GM18502 (cell line): ENCODE results near the gene ZFYVE27.
"Not testable (repeated sequence)": the region's sequence is repeated elsewhere in the genome, so short reads cannot be mapped to it uniquely, and the experiment has no call there.

Experiments used
- ATAC-seq: cut with Tn5 transposase; IDR thresholded peaks from one replicate; pipeline ENCODE4 v1.9.1; 2021; ENCODE audit warnings: mild to moderate bottlenecking; ENCODE audit not compliant: unreplicated experiment, poor library complexity

Gene ZFYVE27, protein sequence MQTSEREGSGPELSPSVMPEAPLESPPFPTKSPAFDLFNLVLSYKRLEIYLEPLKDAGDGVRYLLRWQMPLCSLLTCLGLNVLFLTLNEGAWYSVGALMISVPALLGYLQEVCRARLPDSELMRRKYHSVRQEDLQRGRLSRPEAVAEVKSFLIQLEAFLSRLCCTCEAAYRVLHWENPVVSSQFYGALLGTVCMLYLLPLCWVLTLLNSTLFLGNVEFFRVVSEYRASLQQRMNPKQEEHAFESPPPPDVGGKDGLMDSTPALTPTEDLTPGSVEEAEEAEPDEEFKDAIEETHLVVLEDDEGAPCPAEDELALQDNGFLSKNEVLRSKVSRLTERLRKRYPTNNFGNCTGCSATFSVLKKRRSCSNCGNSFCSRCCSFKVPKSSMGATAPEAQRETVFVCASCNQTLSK

GRCh38 chr10:97736902-97737769 lies at the start of gene ZFYVE27:
ZFYVE27 (plus strand) TSS chr10:97737128; CDS start chr10:97738478, 1,350 bp downstream.
- peak; percentile 88 for ATAC-seq

- no peak for ATAC-seq
Measured at GRCh38 chr10:97687785-97688781, 48.8 kb upstream of the ZFYVE27 start.

DNA sequence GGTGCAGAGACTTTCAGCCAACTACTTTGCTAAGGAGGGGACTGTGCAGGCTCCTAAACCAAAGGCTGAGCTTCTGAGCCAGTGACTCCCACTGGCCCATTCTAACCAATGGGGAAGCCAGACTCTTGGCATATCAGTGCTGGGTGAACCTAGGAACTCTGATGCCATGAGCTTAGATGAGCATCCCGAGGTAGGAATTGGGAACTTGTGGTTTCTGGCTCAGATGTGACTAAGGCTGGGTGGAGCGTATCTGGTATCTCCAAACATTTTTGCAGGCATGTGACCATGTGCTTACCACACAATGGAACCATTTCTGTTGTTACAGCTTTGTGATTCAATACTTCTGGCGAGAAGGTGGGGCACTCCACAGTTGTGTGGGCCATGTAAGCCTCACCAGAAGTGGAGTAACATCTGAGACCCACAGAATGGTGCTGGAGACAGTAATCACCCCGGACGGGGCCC lies 47.3 kb upstream of the ZFYVE27 start:
- ATAC-seq, result no peak

DNA sequence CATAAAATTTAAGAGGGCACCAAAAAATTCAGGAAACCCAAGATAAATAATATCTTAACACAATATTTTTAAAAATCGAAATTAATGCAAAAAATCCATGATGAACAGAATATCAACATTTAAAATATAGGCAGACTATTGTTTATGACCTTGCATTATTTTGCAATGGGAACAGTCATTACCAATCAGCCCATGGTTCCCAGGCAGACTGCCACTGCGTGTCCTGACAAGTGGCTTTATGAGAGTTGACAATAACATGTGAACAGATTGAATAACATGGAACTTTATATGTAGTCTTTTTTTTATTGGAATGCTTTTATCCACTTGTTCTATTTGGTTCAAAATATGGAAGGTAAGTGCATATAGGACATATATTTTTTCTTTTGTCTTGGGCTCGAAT lies 46.8 kb upstream of the ZFYVE27 start:
- ATAC-seq, result no peak

DNA sequence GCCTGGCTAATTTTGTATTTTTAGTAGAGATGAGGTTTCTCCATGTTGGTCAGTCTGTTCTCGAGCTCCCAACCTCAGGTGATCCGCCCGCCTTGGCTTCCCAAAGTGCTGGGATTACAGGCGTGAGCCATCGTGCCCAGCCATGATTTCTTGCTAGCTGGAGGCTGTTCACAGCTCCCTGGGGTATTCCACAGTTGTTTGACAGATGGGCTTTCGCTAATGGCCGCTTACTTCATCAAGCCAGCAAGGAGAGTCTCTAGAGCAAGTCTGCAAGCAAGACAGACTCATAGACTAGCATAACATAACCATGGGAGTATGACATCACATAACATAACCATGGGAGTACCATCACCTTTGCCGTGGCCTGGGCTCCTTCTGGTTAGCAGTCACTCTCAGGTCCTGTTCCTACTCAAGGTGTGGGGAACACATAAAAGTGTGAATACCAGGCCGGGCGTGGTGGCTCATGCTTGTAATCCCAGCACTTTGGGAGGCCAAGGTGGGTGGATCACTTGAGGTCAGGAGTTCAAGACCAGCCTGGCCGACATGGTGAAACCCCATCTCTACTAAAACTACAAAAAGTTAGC lies 38.8 kb upstream of the ZFYVE27 start:
- ATAC-seq, result not testable (repeated sequence)

GRCh38 chr10:97701438-97702069 lies 35.4 kb upstream of the ZFYVE27 start:
- ATAC-seq, result peak; percentile 79

DNA sequence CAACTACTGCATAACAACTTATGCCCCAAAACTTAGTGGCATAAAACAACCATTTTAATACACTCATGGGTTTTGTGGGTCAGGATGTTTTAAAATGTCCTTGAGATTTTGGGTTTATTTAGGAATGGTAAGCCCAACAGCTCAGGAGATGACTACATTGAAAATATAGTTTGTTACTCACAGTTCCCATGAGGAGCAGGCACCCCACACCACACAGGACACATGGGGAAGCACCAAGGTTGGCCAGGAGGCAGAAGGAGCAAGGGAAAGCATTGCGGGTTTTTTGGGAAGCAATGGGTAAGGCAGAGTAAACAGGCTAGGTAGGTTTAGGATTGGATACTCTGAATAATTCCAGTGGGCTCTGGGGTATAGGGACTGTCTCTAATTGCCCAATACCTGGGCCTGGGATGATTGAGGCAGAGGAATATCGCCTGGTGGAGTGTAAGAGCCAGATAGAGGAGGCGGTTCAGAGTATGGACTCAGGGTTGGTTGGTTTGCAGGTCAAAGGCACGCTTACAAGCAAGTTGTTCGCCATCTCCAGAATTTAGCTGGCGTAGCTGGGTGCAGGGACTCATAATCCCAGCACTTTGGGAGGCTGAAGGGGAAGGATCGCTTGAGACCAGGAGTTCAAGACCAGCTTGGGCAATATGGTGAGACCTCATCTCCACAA lies 33.4 kb upstream of the ZFYVE27 start:
- ATAC-seq, result no peak

GRCh38 chr10:97704341-97704740 lies 32.6 kb upstream of the ZFYVE27 start:
- ATAC-seq, result no peak

DNA sequence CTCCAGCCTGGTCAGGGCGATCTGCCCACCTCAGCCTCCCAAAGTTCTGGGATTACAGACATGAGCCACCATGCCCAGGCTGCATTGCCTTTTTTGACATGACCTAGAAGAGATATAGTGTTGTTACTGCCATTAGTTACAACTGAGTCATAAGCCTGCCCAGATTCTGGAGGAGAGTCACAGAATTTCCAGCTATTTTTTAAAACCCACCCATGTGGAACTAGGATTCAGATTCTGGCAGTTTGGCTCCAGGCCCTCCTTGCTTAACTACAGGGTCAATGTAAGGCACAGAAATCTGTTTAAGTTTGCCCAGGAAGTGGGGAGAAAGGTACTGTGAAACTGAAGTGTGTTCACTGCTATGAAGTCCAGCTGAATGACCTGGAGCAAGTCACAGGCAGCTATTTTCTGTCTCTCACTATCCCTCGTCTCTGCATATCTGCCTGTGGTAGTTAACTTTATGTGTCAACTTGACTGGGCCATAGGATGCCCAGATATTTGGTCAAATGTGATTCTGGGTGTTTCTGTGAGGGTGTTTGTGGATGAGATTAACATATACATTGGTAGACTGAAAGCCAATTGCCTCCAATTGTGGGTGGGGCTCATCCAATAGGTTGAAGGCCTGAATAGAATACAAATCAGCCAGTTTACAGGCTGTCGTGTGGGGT lies 31.8 kb upstream of the ZFYVE27 start:
- ATAC-seq, result no peak

DNA sequence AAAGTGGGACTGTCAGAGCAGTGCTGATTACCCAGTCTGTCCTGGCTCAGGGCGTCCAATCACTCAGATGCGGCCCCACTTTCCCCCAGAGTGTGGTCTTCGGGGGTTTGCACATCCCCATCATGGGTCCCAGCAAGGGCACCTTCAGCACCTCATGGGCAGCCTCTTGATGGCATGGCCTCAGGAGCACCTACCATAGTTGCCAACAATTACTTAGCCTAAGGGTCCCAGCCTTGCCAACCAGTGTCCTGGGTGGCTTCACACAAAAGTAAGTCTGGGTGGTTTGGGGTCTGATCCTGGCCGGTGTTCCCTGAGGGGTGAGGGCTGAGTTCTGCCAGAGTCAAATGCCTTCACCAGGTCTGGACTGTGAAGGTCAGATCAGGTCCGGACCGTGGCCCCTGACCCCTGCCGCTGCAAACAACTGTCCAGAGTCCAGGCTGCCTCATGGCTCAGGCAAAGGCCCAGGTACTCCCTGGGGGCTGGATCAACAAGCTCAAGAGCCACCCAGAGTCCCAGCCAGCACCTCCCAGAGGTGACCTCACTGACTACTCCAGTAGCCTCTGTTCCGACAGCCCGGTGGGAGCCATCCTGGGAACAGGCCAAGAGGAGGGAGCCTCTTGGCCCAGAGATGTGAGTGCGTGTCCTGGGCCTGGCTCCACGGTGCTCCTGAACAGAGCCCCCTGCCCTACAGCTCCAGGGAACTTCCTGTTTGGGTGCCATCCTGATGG lies 29.6 kb upstream of the ZFYVE27 start:
- ATAC-seq, result no peak

DNA sequence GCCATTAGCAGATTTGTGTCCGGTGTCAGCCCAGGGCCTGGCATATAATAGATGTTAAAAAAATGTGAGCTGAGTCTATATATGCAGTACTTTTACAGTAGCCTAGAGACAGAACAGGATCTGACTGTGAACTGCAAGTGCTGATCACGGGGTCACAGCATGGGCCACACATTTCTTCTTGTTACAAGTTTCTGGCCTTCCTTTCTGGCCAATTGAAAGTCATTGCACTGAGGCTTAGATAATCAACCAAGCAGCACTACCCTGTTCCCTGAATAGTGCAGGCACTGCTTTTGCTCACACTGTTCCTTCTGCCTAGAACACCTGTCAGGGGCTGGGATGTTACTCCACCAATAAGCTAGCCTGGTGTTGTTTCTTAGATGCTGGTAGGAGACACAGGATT lies 28.8 kb upstream of the ZFYVE27 start:
- no peak for ATAC-seq

DNA sequence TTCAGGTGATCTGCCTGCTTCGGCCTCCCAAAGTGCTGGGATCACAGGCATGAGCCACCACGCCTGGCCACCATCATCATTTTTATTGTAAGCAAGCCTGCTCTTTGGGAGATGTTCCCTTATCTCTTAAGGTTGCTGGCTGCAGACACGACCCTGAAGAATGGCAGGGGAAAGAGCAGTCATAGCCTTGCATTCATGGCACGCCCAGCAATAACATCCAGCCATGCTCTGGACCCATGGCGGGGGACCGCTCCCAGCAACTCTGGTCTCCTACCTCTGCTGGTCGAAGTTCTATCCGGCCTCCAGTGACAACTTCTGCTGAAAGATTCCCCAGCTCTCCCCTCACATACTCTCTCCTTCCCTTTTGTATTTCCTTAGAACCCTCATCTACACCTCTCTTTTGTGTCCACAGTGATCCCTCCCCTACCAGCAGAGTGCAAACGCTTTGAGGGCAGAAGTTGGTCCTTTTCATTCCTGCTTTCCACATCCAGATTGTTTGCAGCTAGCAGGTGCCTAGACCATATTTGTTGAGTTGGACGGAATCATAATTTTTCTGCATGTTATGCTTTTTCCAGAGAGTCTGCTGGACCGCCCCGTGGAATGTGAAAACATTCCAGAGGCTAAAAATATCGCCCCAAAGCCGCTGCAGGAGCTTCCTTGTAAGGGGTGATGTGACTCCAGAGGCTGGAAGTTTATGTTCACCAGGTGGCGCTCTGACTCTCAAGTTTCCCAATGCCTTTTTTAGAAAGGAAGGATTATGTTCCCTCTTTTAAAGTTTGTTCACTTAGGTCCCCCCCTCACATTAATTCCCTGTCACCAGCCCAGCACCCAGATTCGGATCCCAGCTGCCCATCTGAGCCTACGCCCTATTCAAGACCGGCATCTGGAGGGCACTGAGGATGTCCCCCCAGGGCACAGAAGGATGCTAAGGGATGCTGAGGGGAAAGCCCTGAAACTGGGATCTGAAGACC lies 27.7 kb upstream of the ZFYVE27 start:
- no peak for ATAC-seq

DNA sequence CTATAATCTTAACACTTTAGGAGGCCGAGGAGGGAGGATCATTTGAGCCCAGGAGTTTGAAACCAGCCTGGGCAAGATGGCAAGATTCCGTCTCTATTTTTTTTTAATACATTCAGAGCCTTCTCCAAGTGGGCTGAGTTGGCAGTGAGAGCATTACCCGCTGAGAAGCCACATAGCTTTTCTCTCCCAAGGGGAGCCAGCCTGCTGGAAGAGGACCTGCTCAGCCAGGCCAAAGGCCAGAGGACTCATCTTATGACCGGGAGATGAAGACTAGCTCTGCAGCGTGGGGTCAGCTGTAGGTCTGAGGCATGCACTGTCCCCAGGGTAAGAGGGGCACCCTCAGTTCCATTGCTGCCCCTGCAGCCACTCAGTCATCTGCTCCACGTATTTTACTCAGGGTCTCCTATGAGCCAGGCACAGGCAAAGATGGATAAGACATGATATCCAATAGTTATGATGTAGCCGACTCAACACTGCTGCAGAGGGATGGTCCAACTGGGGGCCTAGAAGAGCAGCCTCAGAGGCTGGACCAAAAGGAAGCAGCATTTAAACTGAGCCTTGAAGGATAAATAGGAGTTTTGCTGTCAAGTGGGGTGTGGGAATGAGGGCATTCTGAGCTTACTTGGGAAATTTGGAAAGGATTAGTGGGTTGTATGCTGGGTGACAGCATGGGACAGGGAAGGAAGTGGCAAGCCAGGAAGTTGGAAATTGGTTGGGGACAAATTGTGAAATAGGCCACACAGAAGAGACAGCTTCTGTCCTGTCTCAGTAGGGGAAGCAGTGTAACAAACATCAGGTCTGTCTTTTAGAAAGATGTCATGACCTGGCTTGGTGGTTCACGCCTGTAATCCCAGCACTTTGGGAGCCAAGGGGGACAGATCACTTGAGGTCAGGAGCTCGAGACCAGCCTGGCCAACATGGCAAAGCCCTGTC lies 25.0 kb upstream of the ZFYVE27 start:
- no peak for ATAC-seq

GRCh38 chr10:97713339-97713825 lies 23.5 kb upstream of the ZFYVE27 start, which contains the start of gene MARVELD1:
MARVELD1 (plus strand) TSS chr10:97713730; CDS start chr10:97713877, 147 bp downstream.
- no peak for ATAC-seq

DNA sequence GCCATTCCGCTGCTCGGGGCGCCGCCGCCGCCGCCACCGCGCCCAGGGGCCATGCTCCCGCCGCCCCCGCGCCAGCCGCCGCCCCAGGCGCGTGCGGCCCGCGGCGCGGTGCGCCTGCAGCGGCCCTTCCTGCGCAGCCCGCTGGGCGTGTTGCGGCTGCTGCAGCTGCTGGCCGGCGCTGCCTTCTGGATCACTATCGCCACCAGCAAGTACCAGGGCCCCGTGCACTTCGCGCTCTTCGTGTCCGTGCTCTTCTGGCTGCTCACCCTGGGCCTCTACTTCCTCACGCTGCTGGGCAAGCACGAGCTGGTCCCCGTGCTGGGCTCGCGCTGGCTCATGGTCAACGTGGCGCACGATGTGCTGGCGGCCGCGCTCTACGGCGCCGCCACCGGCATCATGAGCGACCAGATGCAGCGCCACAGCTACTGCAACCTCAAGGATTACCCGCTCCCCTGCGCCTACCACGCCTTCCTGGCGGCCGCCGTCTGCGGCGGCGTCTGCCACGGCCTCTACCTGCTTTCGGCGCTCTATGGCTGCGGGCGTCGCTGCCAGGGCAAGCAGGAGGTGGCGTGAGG lies 23.0 kb upstream of the ZFYVE27 start:
- ATAC-seq, result peak; percentile 70
